ENCODE results near the gene TMEM187.

- no peak for TF ChIP-seq POLR2A (IDR thresholded peaks at IDR 0.05; ENCODE audit: low read depth, low read length)
- no peak for TF ChIP-seq POLR2AphosphoS5 (IDR thresholded peaks at IDR 0.05; ENCODE audit: low read depth, low read length)
- TF ChIP-seq TAF1 (IDR thresholded peaks at IDR 0.05; ENCODE audit: low read depth, low read length): no peak
- no peak for TF ChIP-seq PAX5 (IDR thresholded peaks at IDR 0.05; ENCODE audit: insufficient read depth, low read length, severe bottlenecking)
- TF ChIP-seq SPI1 (IDR thresholded peaks at IDR 0.05; ENCODE audit: low read depth, low read length): no peak
Measured at GRCh38 chrX:153974726-153975286, 2.3 kb downstream of the TMEM187 start.
